Measurements from ENCODE around the gene PSMB3. TPM values are rescaled to one million over a fixed set of nuclear protein-coding genes. Genes with fewer than 3 reads are reported as not detected.
"Not testable (repeated sequence)": the region's sequence is repeated elsewhere in the genome, so short reads cannot be mapped to it uniquely, and the experiment has no call there.

PSMB3 gene
- total RNA-seq, 1 experiment from 2014 or later, result 388 TPM

DNA sequence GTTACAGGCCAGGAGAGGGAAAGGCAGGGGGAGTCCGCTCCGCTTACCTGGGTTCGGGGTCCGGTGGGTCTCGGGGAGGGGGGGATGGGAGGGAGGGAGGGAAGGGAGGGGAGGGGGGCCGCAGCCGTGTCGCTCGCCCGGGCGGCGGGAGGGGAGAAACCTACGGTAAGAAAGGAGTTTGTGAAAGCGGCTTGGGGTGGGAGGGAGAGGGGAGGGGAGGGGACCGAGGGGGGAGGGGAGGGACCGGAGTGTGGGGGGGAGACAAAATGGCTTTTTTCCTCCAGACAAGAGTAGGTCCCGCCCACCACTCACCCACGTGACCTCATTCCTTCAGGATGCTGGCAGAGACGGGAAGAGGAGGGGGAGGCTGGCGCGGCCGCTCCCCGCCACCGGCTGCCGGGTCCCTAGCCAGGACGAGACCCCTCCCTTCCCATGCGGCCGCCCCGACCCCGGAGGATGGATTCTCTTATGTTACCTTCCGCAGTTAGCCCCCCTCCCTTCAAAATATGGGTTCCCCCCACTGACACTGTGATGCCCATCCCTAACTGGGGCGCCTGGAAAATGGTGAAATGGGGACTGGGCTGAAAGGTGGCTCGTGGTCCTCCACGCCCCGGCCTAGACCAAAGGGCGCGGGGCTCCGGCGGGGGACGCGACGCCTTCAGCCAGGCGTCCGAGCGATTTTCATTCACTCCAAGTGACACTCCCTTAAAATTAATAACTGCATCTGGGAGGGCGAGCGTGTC is 4.2 kb upstream of the PSMB3 start, which contains the start of gene PCGF2:
Gene PCGF2, minus strand, starts transcription at position 188 of the 743 bp plus-strand sequence. CDS start 7,934 bp downstream, outside the sequence.
- peak; percentile 85 for DNase-seq (ENCODE audit: low read depth)

DNA sequence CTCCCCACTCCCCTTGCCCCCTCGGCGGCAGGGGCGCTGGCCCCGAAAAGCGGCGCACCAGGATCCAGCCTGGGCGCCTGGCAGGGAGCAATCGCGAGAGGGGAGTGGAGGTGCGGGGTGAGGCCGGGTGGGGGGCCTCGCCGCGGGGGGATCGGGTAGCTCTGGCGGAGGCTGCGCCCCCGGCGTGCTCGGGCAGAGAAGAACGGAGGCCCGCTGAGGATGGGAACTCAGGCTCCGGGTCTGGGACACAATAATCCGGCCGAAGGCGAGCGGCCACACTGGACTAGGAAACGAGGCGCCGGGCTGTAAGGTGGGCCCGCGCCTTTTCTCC is 3.7 kb upstream of the PSMB3 start:
- no peak for DNase-seq (ENCODE audit: low read depth)

- DNase-seq (ENCODE audit: low read depth), result peak; percentile 92
These were observed 3.1 kb upstream of the PSMB3 start for GRCh38 chr17:38749223-38750043.

DNA sequence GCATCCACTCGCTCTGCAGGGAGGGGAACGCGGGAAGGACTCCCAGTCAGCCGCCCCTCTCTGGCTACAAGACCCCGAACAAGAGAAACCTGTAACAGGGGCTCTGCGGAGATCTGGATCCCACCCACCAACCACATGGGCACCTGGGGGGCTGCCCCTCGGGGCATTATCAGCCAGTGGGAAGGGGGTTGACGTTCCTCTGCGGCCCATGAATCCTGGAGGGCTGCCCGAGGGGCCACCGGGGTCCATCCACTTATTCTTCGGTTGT is 2.6 kb upstream of the PSMB3 start:
- DNase-seq (ENCODE audit: low read depth), result no peak

- no peak for DNase-seq (ENCODE audit: low read depth)
These were observed 2.0 kb upstream of the PSMB3 start for GRCh38 chr17:38750312-38751121.

GRCh38 chr17:38751144-38751807 is 1.3 kb upstream of the PSMB3 start:
- DNase-seq (ENCODE audit: low read depth), result peak; percentile 46

- DNase-seq (ENCODE audit: low read depth), result peak; percentile 77
These were observed 683 bp upstream of the PSMB3 start for GRCh38 chr17:38751808-38752307.

DNA sequence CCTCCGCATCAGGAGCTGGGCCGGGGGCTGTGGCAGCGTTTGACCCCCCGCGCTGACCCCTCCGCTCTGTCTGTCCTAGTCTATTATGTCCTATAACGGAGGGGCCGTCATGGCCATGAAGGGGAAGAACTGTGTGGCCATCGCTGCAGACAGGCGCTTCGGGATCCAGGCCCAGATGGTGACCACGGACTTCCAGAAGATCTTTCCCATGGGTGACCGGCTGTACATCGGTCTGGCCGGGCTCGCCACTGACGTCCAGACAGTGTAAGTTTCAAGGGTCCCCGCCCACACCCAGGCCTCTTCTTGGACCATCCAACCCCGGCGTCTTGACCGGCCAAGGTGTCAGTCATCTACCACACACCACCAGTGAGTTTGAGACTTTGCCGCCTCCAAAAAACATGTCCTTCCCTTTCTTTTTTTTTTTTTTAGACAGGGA is 548 bp downstream of the PSMB3 start:
- DNase-seq (ENCODE audit: low read depth), result no peak

DNA sequence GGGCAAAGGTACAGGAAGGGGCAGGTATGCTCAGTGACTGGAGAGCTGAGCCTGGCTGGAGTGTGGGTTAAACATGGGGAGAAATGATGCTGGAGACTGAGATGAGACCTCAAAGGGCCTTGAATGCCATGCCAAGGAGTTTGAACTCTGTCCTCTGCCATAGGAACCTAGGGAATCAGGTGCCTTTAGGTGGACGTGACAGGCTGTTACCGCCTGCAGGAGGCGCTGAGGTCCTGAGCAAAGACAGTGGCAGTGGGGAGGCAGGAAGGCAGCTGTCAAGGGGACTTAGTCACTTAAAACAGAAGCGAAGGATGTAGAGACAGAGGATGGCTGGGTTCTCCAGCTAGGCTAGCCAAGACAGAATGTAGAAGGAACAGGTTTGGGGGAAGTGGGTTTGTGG is 9.1 kb downstream of the PSMB3 start:
- DNase-seq (ENCODE audit: low read depth), result peak; percentile 37

DNA sequence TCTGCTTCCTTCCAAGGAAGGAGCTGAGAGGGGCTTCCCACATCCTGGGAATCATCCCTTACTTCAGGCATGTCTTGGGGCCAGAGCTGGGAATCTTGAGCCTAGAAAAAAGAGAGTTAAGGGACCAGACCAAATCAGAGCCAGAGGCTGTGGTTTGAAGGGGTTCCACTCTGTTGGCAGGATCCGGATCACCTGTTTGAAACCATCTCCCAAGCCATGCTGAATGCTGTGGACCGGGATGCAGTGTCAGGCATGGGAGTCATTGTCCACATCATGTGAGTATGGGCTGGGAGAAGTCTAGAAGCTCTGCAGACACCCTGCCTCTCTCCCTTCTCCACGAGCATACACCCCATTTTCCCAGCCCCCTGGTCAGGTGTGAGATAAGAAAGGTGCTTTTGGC is 9.7 kb downstream of the PSMB3 start:
- no peak for DNase-seq (ENCODE audit: low read depth)

- DNase-seq (ENCODE audit: low read depth), result no peak
These were observed 13.8 kb downstream of the PSMB3 start for GRCh38 chr17:38766341-38766740.

DNA sequence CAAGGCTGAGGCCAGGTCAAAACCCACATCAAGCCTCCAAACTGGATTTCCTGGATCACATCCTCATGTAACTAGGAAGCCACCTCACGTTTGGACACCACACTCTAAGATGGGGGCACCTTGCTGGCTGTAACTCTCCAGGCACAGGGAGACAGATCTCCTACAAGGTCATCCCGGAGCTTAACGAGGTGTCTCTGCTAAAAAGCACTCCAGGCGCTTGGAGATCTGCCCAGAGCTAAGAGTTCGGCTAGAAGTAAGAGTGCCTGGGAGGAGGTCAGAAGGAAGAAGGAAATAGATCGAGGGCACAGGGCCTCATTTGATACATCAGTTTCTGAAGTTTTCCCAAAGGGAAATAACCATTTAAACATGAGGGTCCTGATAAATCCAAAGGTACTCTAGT is 15.9 kb downstream of the PSMB3 start:
- DNase-seq (ENCODE audit: low read depth), result no peak

DNA sequence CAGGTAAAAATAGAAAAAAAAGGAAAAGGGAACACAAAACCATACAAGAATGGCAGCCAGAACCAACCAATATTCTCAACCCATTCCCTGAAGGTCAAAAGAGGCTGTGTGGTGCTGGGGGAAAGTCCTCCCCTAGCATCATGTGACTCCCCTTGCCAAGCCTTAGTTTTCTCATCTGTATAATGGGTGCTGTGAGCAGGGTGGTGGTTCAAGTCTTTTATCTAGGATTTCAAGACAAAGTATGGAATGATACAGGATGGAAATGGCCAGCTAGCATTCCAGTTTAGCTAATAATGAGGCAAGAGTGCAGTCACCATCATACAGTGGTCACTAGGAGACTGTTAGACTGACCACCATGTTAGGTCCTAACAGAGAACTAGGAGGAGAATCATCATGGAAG is 20.7 kb downstream of the PSMB3 start:
- DNase-seq (ENCODE audit: low read depth), result no peak

DNA sequence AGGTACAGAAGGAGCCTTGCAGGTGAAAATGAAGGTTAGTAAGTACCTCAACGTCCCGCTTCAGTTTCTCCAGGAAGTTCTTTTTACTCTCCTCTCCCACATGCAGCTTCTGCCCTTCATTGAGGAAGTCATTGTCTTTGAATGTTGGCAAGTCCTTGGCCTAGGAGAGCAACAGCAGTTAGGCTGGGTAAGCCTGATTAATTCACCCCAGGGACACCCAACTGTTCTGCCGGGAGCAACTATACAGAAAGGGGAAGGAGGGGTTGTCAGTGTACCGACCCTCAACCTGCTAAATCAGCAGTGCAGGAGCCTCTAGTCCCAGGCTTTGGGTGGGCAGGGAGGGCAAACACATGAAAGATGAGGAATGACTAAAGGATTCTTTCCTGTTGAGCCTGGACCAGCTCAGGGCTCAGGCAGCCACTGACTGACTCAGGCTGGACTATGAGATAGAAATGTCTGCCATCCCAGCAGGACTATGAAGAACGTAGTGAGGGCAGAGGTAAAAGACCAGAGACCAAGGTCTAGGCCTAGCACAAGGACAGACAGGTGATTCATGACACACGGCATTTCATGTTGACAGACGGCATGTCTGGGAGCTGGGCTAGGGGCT is 25.2 kb downstream of the PSMB3 start:
- DNase-seq (ENCODE audit: low read depth), result no peak

- DNase-seq (ENCODE audit: low read depth), result no peak
These were observed 27.6 kb downstream of the PSMB3 start for GRCh38 chr17:38779965-38780752.

DNA sequence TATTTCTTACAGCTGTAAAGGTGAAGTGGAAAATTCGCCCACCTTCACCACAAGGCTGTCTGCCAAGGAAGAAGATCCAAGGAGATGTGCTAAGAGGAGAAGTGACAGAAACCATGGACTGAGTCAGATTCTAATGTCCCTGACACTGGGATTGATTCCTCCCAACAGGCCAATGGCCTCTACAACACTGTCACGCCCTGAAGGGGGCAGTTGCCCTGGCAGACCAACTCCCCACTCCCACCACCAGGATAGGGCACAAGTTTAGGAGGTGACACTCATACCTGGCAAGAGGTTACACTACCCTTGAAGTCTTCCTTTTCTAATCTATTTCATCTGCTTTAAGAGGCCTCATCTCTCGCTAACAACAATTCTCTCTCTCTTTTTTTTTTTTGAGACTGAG is 30.7 kb downstream of the PSMB3 start:
- no peak for DNase-seq (ENCODE audit: low read depth)

GRCh38 chr17:38786372-38786771 is 33.8 kb downstream of the PSMB3 start:
- DNase-seq (ENCODE audit: low read depth), result no peak

GRCh38 chr17:38787999-38788398 is 35.5 kb downstream of the PSMB3 start:
- DNase-seq (ENCODE audit: low read depth), result not testable (repeated sequence)

GRCh38 chr17:38789185-38789584 is 36.6 kb downstream of the PSMB3 start:
- DNase-seq (ENCODE audit: low read depth), result no peak

- DNase-seq (ENCODE audit: low read depth), result not testable (repeated sequence)
These were observed 37.7 kb downstream of the PSMB3 start for GRCh38 chr17:38790148-38790707.

All from HT1080 (cell line).